Iris pigment epithelial cell (primary cell): ENCODE measurements around the gene CFAP45.

ENCODE experiments used
- DNase-seq: peaks from one replicate; pipeline ENCODE4 v3.0.0-alpha.2; 2011; ENCODE audit warnings: low read depth

The CFAP45 gene

GRCh38 chr1:159877695-159878444 is 22.1 kb downstream of the CFAP45 start:
- no peak for DNase-seq

GRCh38 chr1:159873530-159874143 is 26.3 kb downstream of the CFAP45 start:
- no peak for DNase-seq

DNA sequence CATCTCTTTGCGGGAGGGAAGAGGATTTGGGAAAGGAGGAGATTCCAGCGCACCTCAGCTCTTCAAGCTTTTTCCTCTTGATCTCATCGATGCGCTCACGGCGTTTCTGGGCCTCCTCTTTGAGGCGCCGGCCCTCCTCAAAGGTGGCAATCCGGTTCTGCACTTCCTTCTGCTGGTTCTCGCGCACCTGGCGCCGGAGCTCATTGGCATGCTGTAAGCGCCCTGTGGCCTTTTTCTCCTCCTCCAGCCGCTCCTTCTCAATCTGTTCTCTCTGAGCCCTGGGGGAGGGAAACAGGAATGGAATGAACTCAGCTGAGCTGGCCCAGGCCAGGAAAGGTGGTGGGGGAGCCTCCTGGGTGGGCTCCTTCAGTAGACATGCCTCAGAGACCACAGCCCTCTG is 27.1 kb downstream of the CFAP45 start:
- no peak for DNase-seq

- DNase-seq = no peak
Observed at GRCh38 chr1:159870704-159871103, 29.3 kb downstream of the CFAP45 start.

DNA sequence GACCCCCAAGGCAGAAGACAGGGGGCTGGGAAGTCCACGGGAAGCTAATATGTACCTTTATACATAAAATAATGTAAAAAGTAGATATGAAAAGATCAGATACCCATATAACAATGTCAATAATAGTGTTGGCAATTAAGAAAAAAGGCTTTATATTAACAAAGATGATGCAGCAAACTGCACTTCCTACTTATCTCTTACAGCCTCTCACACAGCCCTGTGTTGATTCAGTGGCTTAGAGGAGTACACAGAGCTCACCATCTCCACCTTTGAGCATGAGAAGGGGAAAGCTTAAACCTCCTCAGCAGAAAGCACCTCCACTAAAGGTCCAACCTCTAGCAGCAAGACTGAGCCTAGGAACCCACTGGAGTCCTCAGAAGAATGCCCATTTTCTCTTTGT is 30.4 kb downstream of the CFAP45 start:
- DNase-seq = no peak

DNA sequence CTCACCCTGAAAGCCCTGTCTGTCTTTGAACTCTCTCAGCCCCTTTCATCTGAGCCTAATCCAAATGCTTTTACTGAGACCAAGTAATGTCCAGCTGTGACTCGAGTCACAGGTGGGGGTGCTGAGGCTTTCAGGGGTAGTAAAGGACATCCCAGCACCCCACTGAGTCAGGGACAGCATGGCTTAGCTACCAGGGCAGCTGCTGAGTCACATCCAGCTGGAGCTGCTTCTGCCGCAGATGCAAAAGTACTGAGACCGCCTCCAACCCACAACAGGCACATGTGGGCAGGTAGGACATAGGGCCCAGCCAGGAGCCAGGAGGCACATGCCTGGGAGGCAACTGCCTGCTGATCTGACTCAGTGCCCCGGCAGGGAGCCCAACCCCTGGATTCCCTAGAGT is 30.8 kb downstream of the CFAP45 start:
- DNase-seq = peak; percentile 80

DNA sequence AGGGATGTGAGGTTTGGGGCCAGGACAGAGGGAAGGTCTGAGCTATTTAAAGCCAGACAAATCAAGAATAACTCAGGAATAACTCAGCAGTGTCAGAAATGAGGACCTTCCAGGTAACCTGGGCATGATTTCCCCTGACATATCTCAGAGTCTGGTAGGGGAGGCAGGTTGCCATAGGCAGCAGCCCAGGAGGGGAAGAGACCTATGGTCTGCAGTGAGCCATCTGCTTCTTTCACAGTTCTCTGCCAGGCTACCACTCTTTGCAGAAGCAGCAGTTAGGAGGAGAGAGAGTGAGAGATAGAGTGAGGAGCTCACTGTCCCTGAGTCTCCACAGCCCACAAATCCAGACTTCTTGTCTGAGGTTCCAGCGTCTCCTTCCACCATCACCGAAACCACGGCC is 31.2 kb downstream of the CFAP45 start:
- no peak for DNase-seq

DNA sequence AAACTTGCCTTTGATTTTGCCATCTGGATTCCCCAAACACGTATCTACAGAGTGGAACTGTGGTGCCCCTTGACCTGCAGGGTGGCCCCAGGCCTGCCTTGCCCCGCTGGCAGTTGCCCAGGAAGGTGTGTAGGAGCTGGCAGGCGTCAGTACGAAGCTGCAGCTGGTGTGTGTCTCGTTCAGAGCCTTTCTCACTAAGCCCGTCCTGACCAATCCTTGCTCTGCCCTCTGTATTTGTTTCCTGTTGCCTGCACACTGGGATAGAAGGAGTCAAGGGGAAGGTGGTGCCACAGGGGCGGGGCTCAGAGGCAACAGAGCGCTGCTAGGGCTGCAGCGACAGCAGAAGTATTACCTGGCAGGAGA is 32.3 kb downstream of the CFAP45 start:
- peak; percentile 24 for DNase-seq

GRCh38 chr1:159866905-159867663 is 32.9 kb downstream of the CFAP45 start:
- DNase-seq = no peak

DNA sequence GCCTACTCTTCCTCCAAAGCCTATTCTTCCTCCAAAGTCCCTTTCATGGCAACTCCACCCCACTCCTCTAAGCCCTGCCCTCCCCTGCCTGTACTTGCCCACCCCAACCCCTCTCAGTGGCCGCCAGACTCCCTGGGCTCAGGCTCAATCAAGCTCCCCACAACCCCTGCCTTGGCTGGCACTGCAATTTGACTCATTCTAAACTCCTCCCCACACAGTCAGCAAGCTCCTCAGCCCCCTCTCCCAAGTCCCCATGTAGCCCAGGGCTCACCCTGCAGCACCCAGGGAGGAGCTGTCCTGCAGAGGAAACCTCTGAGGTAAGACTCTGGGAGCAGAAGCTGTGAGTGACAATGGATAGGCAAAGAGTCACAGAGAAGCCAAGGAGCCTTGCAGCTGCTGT is 33.9 kb downstream of the CFAP45 start:
- DNase-seq = no peak

GRCh38 chr1:159864262-159864661 is 35.7 kb downstream of the CFAP45 start:
- DNase-seq = no peak

- DNase-seq = no peak
Observed at GRCh38 chr1:159862557-159862956, 37.4 kb downstream of the CFAP45 start, which contains the start of gene VSIG8. TSS of gene VSIG8 (minus strand) at chr1:159862657. CDS start at chr1:159862521, 136 bp downstream.

GRCh38 chr1:159862031-159862430 is 37.9 kb downstream of the CFAP45 start:
- DNase-seq = no peak

DNA sequence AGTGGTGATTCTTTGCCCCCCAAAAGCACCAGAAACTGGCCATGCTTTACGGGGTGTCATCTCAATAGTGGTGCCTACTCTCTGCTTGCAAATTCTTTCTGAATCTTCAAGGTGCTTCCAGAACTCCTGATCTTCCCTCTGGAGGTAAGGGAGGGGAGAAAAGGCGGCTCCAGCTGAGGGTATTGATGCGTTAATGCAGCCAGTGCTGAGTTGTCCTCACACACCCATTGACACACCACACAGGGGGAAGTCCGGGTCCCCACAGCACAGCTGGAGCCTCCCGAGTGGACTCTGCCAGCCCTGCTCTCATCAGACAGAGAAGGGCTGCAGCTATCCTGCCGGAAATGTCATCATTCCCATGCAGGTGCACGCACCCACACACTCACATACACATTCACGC is 38.7 kb downstream of the CFAP45 start:
- DNase-seq = no peak

- DNase-seq = no peak
Observed at GRCh38 chr1:159860456-159860855, 39.5 kb downstream of the CFAP45 start.

GRCh38 chr1:159859767-159860322 is 40.1 kb downstream of the CFAP45 start:
- no peak for DNase-seq

DNA sequence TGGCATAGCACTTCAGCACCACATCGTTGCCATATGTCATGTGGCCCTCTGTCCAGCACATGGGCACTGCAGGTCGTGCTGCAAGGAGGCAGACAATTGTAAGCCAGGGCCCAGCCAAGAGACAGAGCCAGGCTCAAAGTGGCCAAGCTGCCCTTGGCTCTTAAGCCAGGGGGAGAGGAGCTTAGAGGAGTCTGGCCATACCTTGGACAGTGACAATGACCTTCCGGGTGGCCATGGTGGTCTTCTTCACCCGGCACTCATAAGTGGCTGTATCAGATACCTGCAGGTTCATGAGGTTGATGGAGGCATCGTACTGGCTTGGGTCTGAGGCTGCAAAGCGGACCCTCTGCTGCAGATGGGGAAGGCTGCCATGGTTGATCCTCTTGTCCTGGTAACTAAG is 42.1 kb downstream of the CFAP45 start:
- DNase-seq = no peak

DNA sequence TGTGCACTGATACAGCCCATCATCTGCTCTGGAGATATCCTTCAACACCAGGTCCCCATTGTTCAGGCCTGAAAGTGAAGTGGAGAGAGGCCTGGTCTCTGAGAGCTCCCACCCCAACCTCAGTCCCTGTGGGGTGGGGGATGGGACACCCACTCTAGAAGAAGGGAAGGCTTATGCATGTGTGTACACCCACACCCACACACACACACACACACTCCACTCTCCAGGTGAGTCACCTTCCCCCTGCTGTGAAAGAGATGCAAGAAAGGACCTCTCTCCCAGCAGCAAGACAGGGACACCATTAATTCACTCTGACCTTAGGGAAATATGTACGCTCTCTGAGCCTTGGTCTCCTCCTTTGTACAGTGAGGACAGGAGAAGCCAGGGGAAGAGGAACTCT is 43.4 kb downstream of the CFAP45 start:
- DNase-seq = no peak

- DNase-seq = no peak
Observed at GRCh38 chr1:159855709-159856108, 44.3 kb downstream of the CFAP45 start.

DNA sequence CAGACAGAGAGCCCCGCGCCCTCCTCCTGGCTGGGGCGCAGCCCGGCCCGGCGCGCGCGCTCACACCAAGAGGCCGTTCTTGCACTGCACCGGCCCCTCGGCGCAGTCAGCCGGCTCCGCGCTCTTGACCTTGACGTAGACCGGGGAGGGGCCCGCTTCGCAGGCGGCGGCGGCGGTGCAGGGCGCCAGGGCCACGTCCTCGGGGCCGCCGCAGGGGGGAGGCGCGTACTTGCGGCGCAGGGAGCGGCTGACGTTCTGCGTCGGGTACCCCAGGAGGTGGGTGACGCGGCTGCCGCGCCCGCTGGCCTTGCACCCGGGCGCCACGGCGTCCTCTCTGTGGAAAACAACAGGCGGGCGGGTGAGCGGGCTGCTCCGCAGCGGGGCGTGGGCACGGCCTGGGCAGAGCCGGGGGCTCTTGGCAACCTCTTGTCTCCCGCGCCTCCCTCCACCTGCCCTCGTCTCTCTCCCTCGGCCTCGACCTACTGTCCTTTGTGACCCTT is 45.2 kb downstream of the CFAP45 start:
- peak; percentile 91 for DNase-seq

DNA sequence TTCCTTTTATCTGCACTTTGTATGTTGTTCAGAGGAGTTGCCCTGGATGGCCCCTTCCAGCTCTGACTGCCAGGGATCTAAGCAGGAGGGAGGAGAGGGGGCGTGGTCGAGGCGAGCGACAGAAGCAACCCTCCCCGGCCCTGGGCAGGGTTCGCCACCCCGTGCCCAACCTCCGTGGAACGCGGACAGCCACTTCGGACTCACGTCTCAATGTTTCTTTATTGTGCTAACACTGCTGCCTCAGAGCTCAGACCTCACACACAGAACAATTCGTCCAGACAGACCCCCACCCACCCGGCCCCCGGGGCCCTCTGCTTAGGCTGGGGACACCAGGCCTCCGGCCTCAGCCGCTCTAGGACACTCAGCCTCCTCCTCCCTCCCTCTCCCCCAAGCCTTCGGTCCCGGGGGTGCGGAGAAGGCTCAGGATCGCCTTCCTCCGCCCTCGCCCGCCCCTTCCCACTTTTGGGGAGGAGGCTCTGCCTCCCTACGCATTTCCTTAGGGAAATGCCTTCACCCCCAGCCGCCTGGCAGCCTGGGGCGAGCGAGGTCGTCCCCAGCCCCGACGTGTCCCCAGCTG is 45.8 kb downstream of the CFAP45 start:
- peak; percentile 54 for DNase-seq

DNA sequence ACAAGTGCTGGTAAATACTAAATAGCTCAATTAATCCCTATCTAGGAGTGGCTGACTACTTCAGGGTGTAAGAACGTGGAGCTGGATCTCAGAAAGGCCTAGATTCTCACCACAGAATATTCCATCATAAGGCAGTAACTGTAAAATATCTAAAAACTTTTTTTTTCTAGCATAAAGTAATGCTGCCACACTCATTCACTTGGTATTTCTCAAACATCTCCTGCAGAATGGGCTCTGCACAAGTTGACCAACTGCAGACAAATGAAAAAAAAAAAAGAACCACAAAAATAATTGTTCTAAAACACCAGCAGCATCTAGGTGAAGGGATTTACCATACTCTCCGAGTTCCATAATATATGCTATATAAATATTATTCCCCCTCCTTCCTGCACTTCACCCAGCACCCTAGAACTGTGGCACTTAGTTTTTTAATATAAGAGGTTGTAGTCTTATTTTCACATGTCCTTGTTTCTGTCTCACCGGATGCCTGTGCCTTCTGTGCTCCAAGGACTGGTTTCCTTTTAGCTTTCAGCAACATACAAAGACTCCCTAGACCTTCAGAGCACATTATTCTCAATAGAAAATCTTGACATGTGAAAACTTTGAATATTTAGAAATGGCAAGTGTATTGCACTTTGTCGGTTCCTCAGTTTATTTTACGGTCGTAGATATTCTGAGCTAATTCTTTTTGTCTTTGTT is 46.4 kb downstream of the CFAP45 start:
- peak; percentile 68 for DNase-seq
